Limb (tissue), 2 donors: ENCODE measurements around the gene STUM.
A peak's percentile ranks its signal among the peaks of the same experiment; 100 is the strongest.

ENCODE experiments used
- DNase-seq, 2 donors: peaks; one replicate each; pipeline ENCODE4 v3.0.0-alpha.2; 2016; ENCODE audit errors: extremely low spot score in 2 of 2

STUM gene

DNA sequence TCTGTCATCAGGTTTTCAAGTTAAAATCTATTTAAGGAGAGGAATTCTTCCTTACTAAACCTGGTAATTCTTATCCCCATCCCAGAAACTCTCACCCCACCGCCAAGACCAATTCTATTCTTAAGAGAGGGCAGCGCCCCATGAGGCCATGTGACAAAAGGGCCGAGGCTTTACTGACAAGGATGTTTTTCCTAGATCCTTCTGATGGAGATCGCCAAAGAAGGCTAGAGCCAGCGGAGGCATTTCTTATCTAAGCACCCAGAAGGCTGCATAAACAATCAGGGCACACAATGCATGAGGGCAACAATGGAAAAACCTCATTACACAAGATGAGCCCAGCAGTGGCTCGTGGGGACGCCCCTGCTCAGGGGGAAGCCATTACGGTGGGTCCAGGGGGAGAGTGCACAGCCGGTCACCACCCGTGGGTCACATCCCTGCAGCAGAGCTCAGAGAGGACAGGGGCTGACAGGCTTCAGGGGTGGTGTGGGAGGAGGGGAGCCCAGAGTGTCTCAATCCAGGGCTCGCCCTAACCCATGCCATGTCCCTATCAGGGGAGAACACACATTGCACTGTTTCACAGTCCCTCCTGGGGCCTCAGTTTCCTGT, 101.8 kb downstream of the STUM start:
- DNase-seq: no peak

- no peak for DNase-seq
Measured at GRCh38 chr1:226651041-226651731, 102.6 kb downstream of the STUM start.

DNA sequence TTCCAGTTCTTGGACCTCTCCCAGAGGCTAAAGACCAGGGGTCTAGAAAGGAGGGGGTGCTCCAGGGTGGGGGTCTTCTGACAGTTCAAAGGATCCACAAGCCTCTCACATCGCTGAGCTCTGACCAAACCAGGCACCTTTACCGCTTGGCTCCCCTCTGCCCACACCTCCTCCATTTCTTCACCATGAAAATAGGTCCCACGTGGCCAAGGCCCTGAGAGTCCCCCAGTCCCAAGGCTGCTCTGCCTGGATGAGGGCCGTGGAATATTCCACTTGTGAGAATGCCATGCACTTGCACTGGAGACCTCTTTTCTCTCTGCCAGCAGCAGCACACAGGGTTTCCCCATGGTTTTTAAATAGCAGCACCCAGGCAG, 103.2 kb downstream of the STUM start:
- DNase-seq: no peak

GRCh38 chr1:226652613-226653012, 104.0 kb downstream of the STUM start:
- DNase-seq: no peak

DNA sequence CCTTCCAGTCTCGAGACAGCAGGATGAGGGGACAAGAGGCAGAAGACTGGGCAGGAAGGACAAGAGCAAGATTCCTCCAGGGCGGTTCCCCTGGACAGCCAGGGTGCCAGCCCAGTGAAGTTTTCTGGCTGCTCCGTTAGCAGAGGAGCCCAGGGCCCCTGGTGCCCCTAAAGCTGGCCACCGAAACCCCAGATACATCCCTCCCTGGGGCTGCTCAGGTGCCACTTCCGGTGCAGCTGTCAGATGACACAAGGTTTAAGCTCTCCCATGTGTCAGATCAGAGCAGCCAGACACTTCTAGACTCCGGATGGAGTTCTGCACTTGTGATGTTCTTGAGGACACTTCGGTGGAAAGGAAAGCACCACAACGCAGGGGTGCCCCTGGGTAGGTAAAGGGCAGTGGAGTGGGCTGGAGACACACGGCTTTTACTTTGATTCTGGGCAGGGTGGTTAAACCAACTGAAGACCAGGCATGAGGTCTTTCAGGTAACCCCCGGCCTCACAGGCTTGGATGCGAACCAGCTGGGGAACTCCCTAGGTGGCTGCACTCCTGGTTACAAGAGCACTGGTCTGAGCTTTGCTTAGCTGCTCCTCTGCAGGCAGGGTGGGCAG, 104.9 kb downstream of the STUM start:
- no peak for DNase-seq

DNA sequence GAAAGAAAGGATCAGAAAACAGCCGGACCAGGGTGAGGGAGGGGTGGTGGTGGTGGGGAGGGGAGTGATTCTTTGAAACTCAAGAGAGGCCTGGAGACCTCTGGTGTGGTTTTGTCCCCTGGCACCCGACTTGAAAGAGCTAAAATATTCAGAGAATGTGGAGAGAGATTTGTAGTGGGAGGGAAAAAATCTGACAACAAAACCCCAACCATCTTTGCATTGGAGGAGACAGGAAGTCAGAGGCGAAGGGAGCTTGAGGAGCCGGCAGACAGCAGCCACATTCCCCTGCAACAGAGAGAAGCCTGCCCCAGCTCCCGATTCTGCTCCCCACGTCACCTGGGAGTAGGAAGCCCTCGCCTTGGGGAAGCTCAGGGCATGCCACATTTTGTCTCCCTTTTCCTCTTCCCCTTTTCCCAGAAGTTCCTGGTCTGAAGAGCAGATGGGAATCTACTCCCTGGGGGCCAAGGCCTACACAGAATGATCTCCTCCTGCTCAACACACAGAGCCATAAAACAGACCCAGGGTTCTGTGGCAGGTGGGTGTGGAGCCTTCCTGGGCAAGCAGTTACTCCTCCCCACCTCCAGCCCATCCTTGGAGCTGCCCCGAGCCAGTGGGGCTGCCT, 105.6 kb downstream of the STUM start:
- DNase-seq: no peak

DNA sequence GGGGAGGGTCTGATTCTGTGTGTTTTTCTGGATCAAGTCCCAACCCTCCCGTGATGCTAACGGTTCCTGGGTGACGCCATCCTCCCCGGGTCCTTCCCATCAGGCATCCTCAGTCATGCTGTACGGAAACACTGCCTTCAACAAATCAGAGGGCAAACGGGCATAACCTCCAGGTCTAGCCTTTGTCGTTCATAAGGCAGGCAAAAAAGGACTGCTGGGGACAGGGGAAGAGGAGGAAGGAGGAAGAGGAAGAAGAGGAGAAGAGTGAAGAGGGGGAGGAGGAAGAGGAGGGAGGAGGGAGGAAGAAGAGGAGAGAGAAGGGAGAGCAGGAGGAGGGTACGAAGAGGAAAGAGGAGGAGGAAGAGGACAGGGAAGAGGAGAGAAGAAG, 106.1 kb downstream of the STUM start:
- DNase-seq: no peak

DNA sequence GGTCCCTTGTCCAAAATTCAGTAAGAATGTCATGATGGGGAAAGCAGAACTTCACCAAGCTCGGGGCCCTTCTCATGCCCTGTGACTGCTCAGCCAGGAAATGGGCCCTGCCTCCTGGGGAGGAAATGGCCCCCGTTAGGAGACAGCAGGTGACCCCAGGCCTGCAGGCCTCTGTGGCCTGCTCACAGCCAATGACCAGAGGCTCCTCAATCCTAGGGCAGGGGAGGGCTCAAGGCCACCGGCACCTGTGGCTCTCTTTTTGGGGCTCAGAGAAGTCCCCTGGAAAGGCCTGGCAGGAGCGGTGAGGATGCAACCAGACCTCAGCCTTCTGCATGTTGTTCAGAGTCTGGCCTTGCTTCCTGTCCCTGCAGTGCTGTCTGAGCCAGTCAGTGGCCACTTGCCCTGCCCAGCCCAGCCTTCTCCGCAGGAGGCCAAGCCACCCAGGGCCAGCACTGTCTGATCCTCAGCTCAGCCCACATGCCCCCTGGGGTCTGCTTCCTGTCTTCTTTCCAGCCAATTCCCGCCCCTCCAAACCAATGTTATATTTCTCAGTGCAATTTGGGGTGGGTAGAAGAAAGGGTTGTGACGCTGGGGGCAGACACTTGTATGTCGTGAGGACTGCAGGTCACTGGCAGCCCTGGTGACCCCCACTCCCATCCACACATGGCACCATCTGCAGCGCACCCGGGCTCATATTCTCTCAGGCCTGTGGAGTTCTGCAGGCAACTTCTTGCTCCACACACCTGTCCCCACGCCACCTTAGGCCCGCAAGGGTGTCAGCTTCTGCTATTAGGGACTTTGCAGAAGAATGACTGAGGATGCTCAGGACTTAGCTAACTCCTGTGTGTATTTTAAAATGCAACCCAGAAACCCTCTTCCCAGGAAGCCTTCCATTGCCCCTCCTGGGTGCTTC, 106.9 kb downstream of the STUM start:
- DNase-seq: no peak

DNA sequence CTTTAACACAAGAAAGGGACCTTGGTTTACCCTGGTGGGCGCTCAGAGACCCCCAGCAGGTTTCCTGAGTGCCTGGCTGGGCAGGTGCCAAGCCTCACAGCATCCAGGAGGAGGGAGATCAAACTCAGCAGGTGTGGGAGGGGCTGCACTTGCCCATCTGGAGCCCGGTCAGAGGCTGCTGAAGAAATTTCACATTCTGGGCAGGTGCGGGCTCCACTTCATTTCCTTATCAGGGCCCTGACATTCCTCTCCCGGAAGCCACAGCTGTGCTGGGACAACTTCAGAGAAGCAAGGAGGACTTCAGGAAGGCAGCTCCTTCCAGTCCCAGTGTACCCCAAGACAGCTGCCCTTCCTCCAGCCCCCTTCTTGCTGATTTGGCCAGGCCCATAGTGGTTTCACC, 107.6 kb downstream of the STUM start:
- DNase-seq: no peak

GRCh38 chr1:226656601-226657277, 108.2 kb downstream of the STUM start:
- no peak for DNase-seq

DNA sequence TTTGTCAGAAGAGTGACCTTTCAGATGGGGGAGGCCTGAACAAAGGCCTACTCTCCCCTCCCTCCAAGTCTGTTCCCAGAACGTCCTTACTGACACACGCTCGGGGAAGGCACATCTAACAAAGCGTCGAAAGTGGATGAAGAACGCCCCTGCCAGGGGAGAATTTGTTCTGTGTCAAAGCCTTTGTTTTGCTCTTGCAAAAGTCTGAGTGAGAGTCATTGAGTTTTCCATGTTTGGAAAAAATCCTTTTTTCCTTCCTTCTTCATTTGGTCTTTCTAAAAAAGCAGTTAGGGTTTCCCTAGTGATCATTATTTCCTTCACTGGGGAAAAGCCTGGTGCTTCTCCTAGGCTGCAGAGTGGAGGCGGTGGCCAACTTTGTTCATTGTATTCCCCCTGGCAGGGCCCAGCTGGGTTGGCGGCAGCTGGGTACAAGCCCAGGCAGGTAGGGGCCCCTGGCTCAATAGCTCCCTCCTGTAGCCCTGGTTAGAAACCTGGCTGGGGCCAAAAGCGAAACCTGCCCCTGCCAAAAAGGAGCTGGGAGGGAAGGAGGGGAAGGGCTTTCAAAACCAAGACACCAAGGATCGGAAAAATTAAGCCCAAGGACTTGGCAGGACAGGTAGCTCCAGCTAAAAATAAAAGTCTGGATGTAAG, 109.5 kb downstream of the STUM start:
- DNase-seq: peak in 1 of 2 donors; percentile 50

- no peak for DNase-seq
Measured at GRCh38 chr1:226658546-226659125, 110.1 kb downstream of the STUM start.
